ENCODE results near the gene MRPL49. TPM values are rescaled to one million over a fixed set of nuclear protein-coding genes. Genes with fewer than 3 reads are reported as not detected.

MRPL49 gene
- total RNA-seq, 4 donors from 2014 or later, result 68.1 to 76.2 (median 72.0) TPM

GRCh38 chr11:65124480-65125196 is 2.5 kb downstream of the MRPL49 start:
- TF ChIP-seq CTCF (IDR thresholded peaks at IDR 0.05) (no peak), POLR2A (IDR thresholded peaks at IDR 0.05) (no peak)
- 80 to 84% methylated on average over 2 to 4 of the region's 5 CpGs for WGBS, 2 donors
- Histone ChIP-seq H3K4me1 (peaks cover 10 to 51% (median 17%) of the 10 kb centered on the region in 3 donors), H3K9me3 (no peaks in the 10 kb centered on the region), H3K4me3 (no peak overlapping the region), H3K36me3 (peaks cover 37 to 77% (median 64%) of the 10 kb centered on the region in 3 donors), H3K27me3 (no peaks in the 10 kb centered on the region), H3K27ac (no peak overlapping the region)
- DNase-seq, result no peak
- intact Hi-C loops (cut with DNase I), result loop anchor here (10.0 kb wide), 1 partner anchor 50 kb away; the partner anchor contains the start of gene SPDYC

GRCh38 chr11:65125197-65126056 is 3.3 kb downstream of the MRPL49 start:
- Histone ChIP-seq H3K4me1 (peaks cover 9 to 43% (median 17%) of the 10 kb centered on the region in 3 donors), H3K9me3 (no peaks in the 10 kb centered on the region), H3K36me3 (peaks cover 41 to 77% (median 64%) of the 10 kb centered on the region in 3 donors), H3K27ac (no peak overlapping the region), H3K27me3 (no peaks in the 10 kb centered on the region), H3K4me3 (no peak overlapping the region)
- intact Hi-C loops (cut with DNase I), result loop anchor here (10.0 kb wide), 1 partner anchor 49 kb away; the partner anchor contains the start of gene SPDYC
- TF ChIP-seq POLR2A (IDR thresholded peaks at IDR 0.05) (no peak), CTCF (IDR thresholded peaks at IDR 0.05) (no peak)
- WGBS, 2 donors, result 80 to 90% methylated on average over 1 to 6 of the region's 12 CpGs
- no peak for DNase-seq

- Histone ChIP-seq H3K4me3 (no peak overlapping the region), H3K4me1 (peaks cover 0 to 33% (median 9%) of the 10 kb centered on the region in 3 donors), H3K27ac (no peak overlapping the region), H3K9me3 (no peaks in the 10 kb centered on the region), H3K36me3 (peaks cover 52 to 80% (median 73%) of the 10 kb centered on the region in 3 donors), H3K27me3 (no peaks in the 10 kb centered on the region)
- TF ChIP-seq POLR2A (IDR thresholded peaks at IDR 0.05) (no peak), CTCF (IDR thresholded peaks at IDR 0.05) (no peak)
- intact Hi-C loops (cut with DNase I), result loop anchor here (10.0 kb wide), 1 partner anchor 48 kb away; the partner anchor contains the start of gene SPDYC
- 75 to 83% methylated on average over 2 to 6 of the region's 6 CpGs for WGBS, 2 donors
- no peak for DNase-seq
Measured at GRCh38 chr11:65126624-65127274, 4.6 kb downstream of the MRPL49 start.

GRCh38 chr11:65127473-65128181 is 5.5 kb downstream of the MRPL49 start:
- TF ChIP-seq CTCF (IDR thresholded peaks at IDR 0.05) (no peak), POLR2A (IDR thresholded peaks at IDR 0.05) (no peak)
- WGBS, 2 donors, result 78 to 81% methylated on average over 4 to 5 of the region's 12 CpGs
- no peaks in the 10 kb centered on the region for H3K9me3 ChIP-seq
- peaks cover 7 to 36% (median 9%) of the 10 kb centered on the region in 3 donors for H3K4me1 ChIP-seq
- DNase-seq, result no peak
- no peaks in the 10 kb centered on the region for H3K27me3 ChIP-seq
- H3K36me3 ChIP-seq, result peaks cover 59 to 89% (median 78%) of the 10 kb centered on the region in 3 donors
- H3K4me3 ChIP-seq, result no peak overlapping the region
- intact Hi-C loops (cut with DNase I), result loop anchor here (10.0 kb wide), 1 partner anchor 47 kb away; the partner anchor contains the start of gene SPDYC
- H3K27ac ChIP-seq, result no peak overlapping the region
